ENCODE measurements around the gene NUMB.

Gene NUMB

GRCh38 chr14:73465823-73466532 is 7.6 kb upstream of the NUMB start:
- H3K27ac ChIP-seq: no peak overlapping the region

GRCh38 chr14:73463411-73463810 is 5.1 kb upstream of the NUMB start:
- no peak overlapping the region for H3K27ac ChIP-seq
- TF ChIP-seq ZFX (IDR thresholded peaks at IDR 0.05; ENCODE audit: borderline replicate concordance): no peak
- no peak for TF ChIP-seq CTCF (IDR thresholded peaks at IDR 0.05)

More at GRCh38 chr14:73465823-73466532, 7.6 kb upstream of the NUMB start:
- no peak for TF ChIP-seq ZFX (IDR thresholded peaks at IDR 0.05; ENCODE audit: borderline replicate concordance)
- TF ChIP-seq CTCF (IDR thresholded peaks at IDR 0.05): no peak

DNA sequence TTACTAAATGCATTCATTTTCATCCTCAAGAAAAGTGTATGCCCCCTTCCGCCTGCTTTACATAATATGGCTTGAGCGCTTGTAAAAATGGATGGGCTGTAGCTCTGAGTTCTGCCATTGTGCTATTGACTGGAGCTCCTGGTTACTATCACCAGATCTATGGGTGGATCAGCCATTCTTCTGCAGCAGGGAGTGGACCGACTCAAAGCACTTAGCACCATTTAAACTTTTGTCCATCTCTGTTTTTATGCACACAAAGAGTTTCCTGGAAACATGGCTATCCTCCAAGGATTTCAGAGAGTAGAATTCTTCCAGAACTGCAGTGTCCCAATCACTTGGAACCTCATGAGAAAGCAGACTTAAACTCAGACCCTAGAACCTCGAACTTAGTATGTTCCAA is 4.5 kb upstream of the NUMB start:
- H3K27ac ChIP-seq: peak overlapping the region; percentile 76
- no peak for TF ChIP-seq ZFX (IDR thresholded peaks at IDR 0.05; ENCODE audit: borderline replicate concordance)
- TF ChIP-seq CTCF (IDR thresholded peaks at IDR 0.05): no peak

DNA sequence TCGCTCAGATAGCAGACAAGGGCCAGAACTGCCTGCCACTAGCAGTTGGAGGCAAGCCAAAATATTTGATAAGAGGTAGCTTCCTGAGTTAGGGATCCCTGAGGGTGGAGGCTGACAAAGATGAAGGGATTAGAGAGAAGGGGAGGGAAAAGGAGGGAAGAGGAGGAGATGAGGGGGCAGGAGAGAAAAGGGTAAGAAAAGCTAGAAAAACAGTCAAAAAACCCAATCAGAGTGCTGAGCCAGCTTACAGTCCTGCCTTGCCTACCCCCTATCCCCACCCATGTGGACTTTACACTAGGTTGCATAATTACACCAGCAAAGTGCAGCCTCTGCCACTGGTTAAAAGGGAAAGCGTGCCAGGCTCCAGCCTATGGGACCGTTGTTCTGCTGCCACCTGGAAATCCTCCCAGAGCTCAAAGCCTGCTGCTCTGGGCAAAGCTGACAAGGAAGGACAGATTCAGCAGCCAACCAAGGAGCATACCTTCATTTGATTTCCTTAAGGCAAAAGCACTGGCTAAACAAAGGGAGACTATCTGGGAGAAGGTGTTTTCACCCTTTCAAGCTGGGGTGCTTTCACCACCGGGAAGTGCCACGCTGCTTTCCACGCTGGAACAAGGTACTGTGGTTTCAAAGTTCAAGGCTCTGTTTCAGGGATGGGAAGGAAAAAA is 3.8 kb upstream of the NUMB start:
- peak overlapping the region; percentile 76 for H3K27ac ChIP-seq
- no peak for TF ChIP-seq CTCF (IDR thresholded peaks at IDR 0.05)
- no peak for TF ChIP-seq ZFX (IDR thresholded peaks at IDR 0.05; ENCODE audit: borderline replicate concordance)

GRCh38 chr14:73461478-73462047 is 3.2 kb upstream of the NUMB start:
- TF ChIP-seq ZFX (IDR thresholded peaks at IDR 0.05; ENCODE audit: borderline replicate concordance) (no peak), CTCF (IDR thresholded peaks at IDR 0.05) (no peak)
- peak overlapping the region; percentile 76 for H3K27ac ChIP-seq

GRCh38 chr14:73460691-73461127 is 2.4 kb upstream of the NUMB start:
- TF ChIP-seq ZFX (IDR thresholded peaks at IDR 0.05; ENCODE audit: borderline replicate concordance): no peak
- no peak for TF ChIP-seq CTCF (IDR thresholded peaks at IDR 0.05)
- no peak overlapping the region for H3K27ac ChIP-seq

GRCh38 chr14:73459959-73460358 is 1.6 kb upstream of the NUMB start:
- H3K27ac ChIP-seq: no peak overlapping the region

More at GRCh38 chr14:73459959-73460358, 1.6 kb upstream of the NUMB start:
- TF ChIP-seq ZFX (IDR thresholded peaks at IDR 0.05; ENCODE audit: borderline replicate concordance) (no peak), CTCF (IDR thresholded peaks at IDR 0.05) (no peak)
